HG02885 (cell line): Measurements from ENCODE around the gene ZNF438.

Experiments
- ATAC-seq: cut with Tn5 transposase; IDR thresholded peaks from one replicate; pipeline ENCODE4 v1.9.1; 2021; ENCODE audit warnings: mild to moderate bottlenecking; ENCODE audit not compliant: unreplicated experiment, poor library complexity

Gene ZNF438

GRCh38 chr10:30861221-30861620, 170.4 kb downstream of the ZNF438 start:
- ATAC-seq: no peak

DNA sequence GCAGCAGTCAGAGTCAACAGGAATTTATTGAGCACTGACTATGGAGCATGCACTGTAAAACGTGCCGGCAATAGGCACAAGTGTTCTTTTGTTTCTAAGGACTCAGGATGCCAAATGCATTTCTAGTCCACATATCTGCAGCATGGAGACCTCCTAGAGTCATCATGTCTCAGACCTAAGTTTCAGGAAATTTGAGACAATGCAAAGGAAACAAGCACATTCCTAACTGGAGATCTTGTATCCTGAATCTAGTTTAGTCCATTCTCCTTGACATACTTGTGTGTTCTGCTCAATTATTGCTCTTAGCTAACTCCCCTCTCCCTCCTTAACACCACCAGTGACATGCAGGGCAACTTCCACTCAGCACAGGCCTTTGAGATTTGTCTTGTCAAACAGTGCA, 173.2 kb downstream of the ZNF438 start:
- ATAC-seq: no peak

GRCh38 chr10:30857803-30858202, 173.9 kb downstream of the ZNF438 start:
- no peak for ATAC-seq

- no peak for ATAC-seq
Observed at GRCh38 chr10:30855131-30855530, 176.5 kb downstream of the ZNF438 start.

GRCh38 chr10:30854656-30855055, 177.0 kb downstream of the ZNF438 start:
- no peak for ATAC-seq

GRCh38 chr10:30853066-30853465, 178.6 kb downstream of the ZNF438 start:
- ATAC-seq: no peak

DNA sequence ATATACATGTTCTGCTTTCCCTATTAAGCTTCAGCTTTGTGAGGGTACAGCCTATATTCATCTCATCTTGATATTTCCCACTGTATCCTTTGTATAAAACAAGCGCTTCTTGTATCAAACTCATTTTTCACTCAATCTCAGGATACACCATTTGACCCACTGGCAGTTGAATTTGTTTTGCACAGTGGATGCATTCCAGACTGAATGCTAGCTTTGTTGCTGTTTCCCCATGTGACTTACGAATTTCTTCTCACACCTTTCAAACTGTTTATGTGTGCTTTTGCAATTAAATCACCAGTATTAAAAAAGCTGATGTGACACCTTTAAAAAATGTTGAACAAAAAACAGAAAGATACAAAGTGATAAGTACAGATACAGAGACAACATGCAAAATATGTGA, 180.9 kb downstream of the ZNF438 start:
- ATAC-seq: no peak

GRCh38 chr10:30849231-30850035, 182.2 kb downstream of the ZNF438 start:
- no peak for ATAC-seq

DNA sequence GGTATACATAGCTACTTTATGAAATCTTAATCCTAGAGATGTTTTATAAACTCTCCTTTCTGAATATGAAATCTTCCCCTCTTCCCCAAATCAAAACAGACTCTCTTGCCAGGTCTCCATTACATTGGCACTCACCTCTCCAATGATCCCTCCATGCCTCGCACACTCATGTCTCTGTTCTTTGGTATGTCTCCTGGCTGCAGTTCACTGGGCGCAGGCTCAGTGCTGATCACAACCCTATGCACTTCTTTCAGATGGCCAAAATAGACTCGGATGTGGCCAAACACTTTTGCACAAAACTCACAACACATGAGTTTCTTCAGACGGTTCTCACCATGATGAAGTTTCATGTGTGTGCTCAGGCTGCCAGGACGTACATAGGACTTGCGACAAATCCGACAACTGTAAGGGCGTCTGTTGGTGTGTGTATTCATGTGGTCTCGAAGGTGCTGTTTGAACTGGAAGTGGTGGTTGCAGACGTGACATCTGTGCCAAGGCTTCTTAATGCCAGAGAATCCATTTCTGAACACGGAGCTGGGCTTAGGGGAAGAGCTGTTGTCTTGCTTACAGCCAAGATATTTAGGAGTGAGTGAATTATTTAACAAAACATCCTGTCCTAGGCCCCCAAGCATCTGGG, 183.2 kb downstream of the ZNF438 start:
- no peak for ATAC-seq

DNA sequence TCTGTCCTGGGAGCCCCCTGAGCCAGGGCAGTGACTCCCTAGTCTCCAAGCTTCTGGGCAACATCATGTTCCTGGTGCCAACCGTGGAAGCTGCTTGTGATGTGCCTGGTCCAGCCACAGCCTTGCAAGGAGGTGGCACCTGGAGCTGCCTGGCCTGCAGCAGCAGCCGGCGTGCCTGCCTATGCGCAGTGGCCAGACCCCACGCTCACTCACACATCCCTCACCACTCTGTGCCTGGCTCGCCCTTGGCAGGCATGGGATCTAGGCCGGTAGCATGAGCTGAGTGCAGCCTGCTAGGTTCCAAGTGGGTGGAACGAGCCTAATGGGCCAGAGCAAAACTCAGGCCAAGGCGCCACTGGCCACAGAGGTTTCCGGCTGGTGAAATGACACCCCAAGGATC, 184.0 kb downstream of the ZNF438 start:
- ATAC-seq: no peak

- no peak for ATAC-seq
Observed at GRCh38 chr10:30847199-30847598, 184.5 kb downstream of the ZNF438 start.

- no peak for ATAC-seq
Observed at GRCh38 chr10:30846710-30847109, 185.0 kb downstream of the ZNF438 start.

DNA sequence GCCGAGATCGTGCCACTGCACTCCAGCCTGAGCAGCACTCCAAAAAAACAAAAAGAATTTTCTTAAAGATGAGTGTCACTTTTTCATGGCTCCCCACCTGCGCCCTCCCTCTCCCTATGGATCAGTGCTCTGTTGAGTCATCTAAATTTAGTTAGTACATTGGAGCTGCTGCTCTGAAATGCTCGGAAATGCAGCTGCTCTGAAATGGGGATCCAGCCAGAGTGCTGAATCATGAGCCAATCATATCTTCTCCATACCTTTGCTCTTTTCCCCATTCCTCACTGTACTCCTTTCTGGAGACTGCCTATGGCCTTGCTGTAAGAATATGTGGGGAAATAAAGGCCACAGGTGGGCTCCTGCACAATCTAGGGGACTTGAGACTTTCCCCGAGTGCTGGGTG, 188.8 kb downstream of the ZNF438 start:
- no peak for ATAC-seq

GRCh38 chr10:30842185-30842584, 189.5 kb downstream of the ZNF438 start:
- ATAC-seq: no peak

- ATAC-seq: no peak
Observed at GRCh38 chr10:30840395-30841050, 191.1 kb downstream of the ZNF438 start.

GRCh38 chr10:30839652-30840051, 192.0 kb downstream of the ZNF438 start:
- ATAC-seq: no peak

DNA sequence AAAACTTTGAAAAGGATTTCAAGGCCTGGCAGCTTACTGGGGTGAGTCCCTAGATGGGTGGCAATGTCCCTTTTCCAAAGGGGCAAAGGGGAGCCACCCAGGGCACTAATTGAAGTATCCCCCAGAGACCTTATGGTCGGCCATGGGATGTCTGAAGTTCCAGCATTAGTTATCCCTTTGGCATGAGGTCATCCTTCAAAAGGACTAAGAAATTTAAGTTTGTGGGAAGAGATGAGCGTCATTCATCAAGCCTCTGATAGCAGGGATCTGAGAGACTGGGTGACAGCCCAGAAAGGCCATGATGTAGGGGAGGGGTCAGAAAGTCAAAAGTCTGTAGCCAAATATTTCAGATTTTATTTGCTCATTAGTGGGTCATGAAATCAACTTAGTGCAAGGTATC, 195.3 kb downstream of the ZNF438 start:
- no peak for ATAC-seq

- ATAC-seq: no peak
Observed at GRCh38 chr10:30835146-30835545, 196.5 kb downstream of the ZNF438 start.

DNA sequence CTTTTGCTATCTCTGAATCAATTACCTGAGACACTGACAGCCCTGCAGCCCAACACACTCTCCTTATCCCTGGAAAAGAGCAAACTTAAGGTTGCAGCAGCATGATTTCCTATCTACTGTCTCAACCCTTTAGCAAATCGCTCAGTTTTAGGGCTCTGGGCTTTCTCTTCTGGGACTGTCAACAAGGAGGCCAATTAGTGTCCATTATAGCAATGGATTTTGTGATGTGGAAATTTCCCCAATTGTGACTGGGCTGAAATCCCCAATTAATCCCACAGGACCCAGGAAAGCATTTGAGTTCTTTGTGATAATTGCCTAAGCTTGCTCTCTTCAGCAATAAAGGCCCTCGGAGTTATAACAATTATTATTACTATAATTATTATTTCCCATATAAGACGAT, 197.0 kb downstream of the ZNF438 start:
- no peak for ATAC-seq

GRCh38 chr10:30834153-30834552, 197.5 kb downstream of the ZNF438 start:
- no peak for ATAC-seq

DNA sequence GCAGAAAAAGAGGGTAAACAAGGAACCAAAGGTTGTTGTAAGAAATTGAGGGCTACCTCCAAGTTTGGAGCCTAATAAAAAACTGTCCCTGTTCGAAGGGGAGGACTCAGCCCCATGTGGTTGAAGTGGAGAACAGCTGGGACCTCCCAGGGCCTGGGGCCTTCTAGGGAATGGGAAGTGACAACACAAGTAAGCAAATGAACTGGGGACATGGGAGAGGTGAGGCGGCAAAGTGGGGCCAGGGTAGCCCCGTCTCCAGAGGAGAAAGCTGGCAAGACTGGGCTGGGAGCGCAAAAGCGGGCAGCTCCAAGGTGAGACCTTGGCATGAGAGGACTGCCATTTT, 198.1 kb downstream of the ZNF438 start:
- no peak for ATAC-seq
